ENCODE results near the gene KCNMA1.

The KCNMA1 gene

DNA sequence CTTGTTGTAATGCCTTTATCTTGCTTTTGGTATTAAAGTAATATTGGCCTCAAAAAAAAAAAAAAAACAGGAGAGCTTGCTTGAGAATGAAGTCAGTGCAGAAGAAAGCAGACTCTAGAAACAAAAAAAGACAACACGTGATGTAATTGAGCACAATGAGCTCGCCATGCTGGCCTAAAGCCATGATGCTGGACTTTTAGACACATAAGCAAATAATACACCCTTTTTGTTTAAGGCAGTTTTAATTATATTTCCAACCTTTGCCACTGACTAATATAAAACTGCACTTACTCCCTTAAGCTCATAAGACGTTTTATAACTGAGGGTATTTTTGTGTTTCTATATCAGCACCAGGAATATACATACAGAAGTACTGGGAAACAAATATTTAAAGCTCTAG, 798.3 kb downstream of the KCNMA1 start:
- H3K4me3 ChIP-seq, result no peak overlapping the region
- no peaks in the 10 kb centered on the region for H4K20me1 ChIP-seq
- no peak overlapping the region for H3K9ac ChIP-seq
- H3K27ac ChIP-seq, result no peak overlapping the region
- H3K27me3 ChIP-seq, result no peaks in the 10 kb centered on the region
- no peak overlapping the region for H3K4me2 ChIP-seq
- H3K4me1 ChIP-seq, result no peaks in the 10 kb centered on the region
- 0 out of 22 replicates have a peak, but pooled peaks cover 0 to 3% (median 0%) of the 10 kb centered on the region in 11 experiments for H3K9me3 ChIP-seq (replicated peaks in 1 of 11)
- no peak for TF ChIP-seq Cebpa-rat (IDR thresholded peaks at IDR 0.05)
- H3K36me3 ChIP-seq, result no peaks in the 10 kb centered on the region

DNA sequence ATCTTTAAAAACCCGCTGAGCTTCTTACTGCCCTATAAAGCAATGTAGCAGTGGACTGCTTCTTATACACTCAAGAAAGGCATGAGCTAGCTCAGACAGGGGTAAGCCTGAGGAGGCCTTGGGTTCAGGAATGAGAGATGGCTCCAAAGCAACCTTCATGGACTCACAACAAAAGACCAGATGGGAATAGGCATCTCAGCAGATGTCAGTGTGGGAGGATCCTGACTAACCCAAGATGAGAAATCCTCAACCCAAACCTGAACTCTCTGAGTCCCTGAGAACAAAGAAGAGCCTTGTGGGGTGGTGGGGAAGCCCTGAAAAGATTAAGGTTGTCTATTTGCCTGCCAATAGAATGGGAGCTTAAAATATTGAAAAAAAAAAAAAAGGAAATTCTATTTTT, 807.4 kb downstream of the KCNMA1 start:
- no peak overlapping the region for H3K4me2 ChIP-seq
- no peak for TF ChIP-seq Cebpa-rat (IDR thresholded peaks at IDR 0.05)
- no peaks in the 10 kb centered on the region for H3K4me1 ChIP-seq
- H3K36me3 ChIP-seq, result no peaks in the 10 kb centered on the region
- no peak overlapping the region for H3K27ac ChIP-seq
- H3K9ac ChIP-seq, result no peak overlapping the region
- no peaks in the 10 kb centered on the region; a peak in 1 of 22 replicates for H3K9me3 ChIP-seq (replicated peaks in 1 of 11)
- no peaks in the 10 kb centered on the region for H3K27me3 ChIP-seq
- no peaks in the 10 kb centered on the region for H4K20me1 ChIP-seq
- no peak overlapping the region for H3K4me3 ChIP-seq

DNA sequence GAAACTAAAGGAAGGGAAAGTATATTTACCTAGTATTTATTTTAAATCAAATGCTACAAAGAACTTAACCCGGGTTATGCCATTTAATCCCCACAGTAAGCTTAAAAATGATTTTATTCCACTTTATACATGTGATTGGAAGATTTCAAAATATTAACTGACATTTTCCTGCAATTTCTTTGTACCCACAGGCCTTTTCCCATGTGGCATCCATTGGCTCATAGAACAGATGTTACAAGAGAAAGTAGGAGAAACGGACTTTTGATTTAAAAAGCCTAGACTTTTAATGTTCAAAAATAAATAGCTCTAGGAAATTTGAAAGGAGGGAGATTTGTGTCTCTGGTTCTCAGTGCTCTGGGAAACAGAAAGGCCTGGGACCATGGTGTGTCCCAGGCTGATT, 807.9 kb downstream of the KCNMA1 start:
- TF ChIP-seq Cebpa-rat (IDR thresholded peaks at IDR 0.05), result no peak
- H3K9me3 ChIP-seq (replicated peaks in 1 of 11), result no peaks in the 10 kb centered on the region; a peak in 1 of 22 replicates
- H3K27me3 ChIP-seq, result no peaks in the 10 kb centered on the region
- H4K20me1 ChIP-seq, result no peaks in the 10 kb centered on the region
- H3K9ac ChIP-seq, result no peak overlapping the region
- H3K4me2 ChIP-seq, result no peak overlapping the region
- no peaks in the 10 kb centered on the region for H3K36me3 ChIP-seq
- H3K27ac ChIP-seq, result no peak overlapping the region
- no peak overlapping the region for H3K4me3 ChIP-seq
- no peaks in the 10 kb centered on the region for H3K4me1 ChIP-seq

Measured in BLaER1 treated with 17β-estradiol and CSF1 and Interleukin-3, amounts not matched to agents 10 nM and 100 nM (cell line).